SU-DHL-6 (cell line): ENCODE measurements around the gene PLXNC1.
A peak's percentile ranks its signal among the peaks of the same experiment; 100 is the strongest.

Source experiments
- H2AFZ ChIP-seq: fragments of 200-600 bp; sonication (generic); 2 replicates; pipeline ENCODE4 v1.6.1; 2014; ENCODE audit warnings: low read depth, mild to moderate bottlenecking, moderate library complexity, mixed read lengths, antibody characterized with exemption, low read length; ENCODE audit not compliant: severe bottlenecking
- H3F3A ChIP-seq: fragments of 200-600 bp; shearing (Covaris generic); 2 replicates; pipeline ENCODE4 v1.6.0; 2016; ENCODE audit warnings: antibody characterized with exemption, mild to moderate bottlenecking; ENCODE audit not compliant: insufficient read depth
- H3K27ac ChIP-seq: fragments of 200-600 bp; sonication (generic); 2 replicates; pipeline ENCODE4 v1.5.1; 2016; ENCODE audit warnings: low read depth, mild to moderate bottlenecking, low read length, moderate library complexity, mixed read lengths
- H3K27me3 ChIP-seq: fragments of 200-600 bp; sonication (generic), shearing (Covaris generic); 2 replicates; pipeline ENCODE4 v1.6.0; 2014; ENCODE audit warnings: mild to moderate bottlenecking, low read length
- H3K36me3 ChIP-seq: fragments of 200-600 bp; sonication (generic); 2 replicates; pipeline ENCODE4 v1.6.1; 2014; ENCODE audit warnings: mild to moderate bottlenecking, low read length, mixed read lengths
- H3K4me2 ChIP-seq: fragments of 300-600, 200-600 bp; shearing (Covaris generic), sonication (generic); 2 replicates; pipeline ENCODE4 v1.6.0; 2014; ENCODE audit warnings: low read length, low read depth, mild to moderate bottlenecking; ENCODE audit not compliant: poor library complexity, severe bottlenecking
- H3K4me3 ChIP-seq: fragments of 200-600 bp; sonication (generic); 2 replicates; pipeline ENCODE4 v1.5.1; 2014; ENCODE audit warnings: antibody characterized with exemption, low read length, mild to moderate bottlenecking, mixed read lengths; ENCODE audit not compliant: insufficient read depth, poor library complexity, severe bottlenecking
- H3K79me2 ChIP-seq: fragments of 200-600 bp; sonication (generic); 2 replicates; pipeline ENCODE4 v1.6.1; 2014; ENCODE audit warnings: mild to moderate bottlenecking, low read length, moderate library complexity; ENCODE audit not compliant: insufficient read depth
- H3K9ac ChIP-seq: fragments of 200-600 bp; sonication (generic); 2 replicates; pipeline ENCODE4 v1.7.0; 2014; ENCODE audit warnings: mild to moderate bottlenecking, low read length
- H3K9me2 ChIP-seq: fragments of 200-600 bp; sonication (generic); replicated peaks from 2 replicates; pipeline ENCODE4 v1.6.1; 2014; ENCODE audit warnings: low read length; ENCODE audit not compliant: insufficient read depth
- H3K9me3 ChIP-seq: fragments of 200-600 bp; sonication (generic); 2 replicates; pipeline ENCODE4 v1.6.1; 2014; ENCODE audit warnings: low read length, mixed read lengths; ENCODE audit not compliant: insufficient read depth
- H4K20me1 ChIP-seq: fragments of 200-600 bp; sonication (generic); 2 replicates; pipeline ENCODE4 v1.6.1; 2014; ENCODE audit warnings: low read depth, mild to moderate bottlenecking, antibody characterized with exemption, low read length, moderate library complexity, mixed read lengths
- EZH2phosphoT487 ChIP-seq: fragments of 200-600 bp; sonication (generic), shearing (Covaris generic); conservative IDR thresholded peaks from 2 replicates; pipeline ENCODE4 v1.6.1; 2018; ENCODE audit warnings: mild to moderate bottlenecking, antibody characterized with exemption, low read length, moderate library complexity, mixed read lengths
- TF ChIP-seq, protein P1 (sequence below): fragments of 200-600 bp; sonication (generic); IDR thresholded peaks from one replicate; pipeline ENCODE4 v1.5.1; 2017; ENCODE audit warnings: antibody characterized with exemption, mild to moderate bottlenecking, low read length, moderate library complexity; ENCODE audit not compliant: insufficient read depth, poor library complexity, severe bottlenecking

Gene PLXNC1

DNA sequence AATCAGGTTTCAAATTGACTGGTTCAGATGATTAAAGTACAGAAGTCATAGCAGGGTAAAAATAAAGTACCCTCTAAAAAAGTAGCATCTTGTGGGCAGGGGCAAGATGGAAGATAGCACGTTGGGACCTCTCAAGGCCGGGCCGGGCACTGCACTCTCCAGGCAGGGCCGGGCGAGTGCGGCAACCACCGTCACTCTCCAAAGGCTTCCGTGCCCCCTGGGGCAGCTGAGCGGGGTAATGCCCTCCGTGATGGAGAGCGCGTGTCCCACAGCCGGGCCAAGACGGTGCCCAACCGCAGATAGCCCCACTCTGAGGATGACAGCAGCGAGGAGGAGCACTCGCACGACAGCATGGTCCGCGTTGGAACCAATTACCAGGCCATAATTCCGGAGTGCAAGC is 8.6 kb upstream of the PLXNC1 start:
- no peak overlapping the region for H3K4me3 ChIP-seq
- no peaks in the 10 kb centered on the region for H3K9me2 ChIP-seq
- H3K79me2 ChIP-seq = no peaks in the 10 kb centered on the region
- no peaks in the 10 kb centered on the region for H3K36me3 ChIP-seq
- TF ChIP-seq, protein P1, sequence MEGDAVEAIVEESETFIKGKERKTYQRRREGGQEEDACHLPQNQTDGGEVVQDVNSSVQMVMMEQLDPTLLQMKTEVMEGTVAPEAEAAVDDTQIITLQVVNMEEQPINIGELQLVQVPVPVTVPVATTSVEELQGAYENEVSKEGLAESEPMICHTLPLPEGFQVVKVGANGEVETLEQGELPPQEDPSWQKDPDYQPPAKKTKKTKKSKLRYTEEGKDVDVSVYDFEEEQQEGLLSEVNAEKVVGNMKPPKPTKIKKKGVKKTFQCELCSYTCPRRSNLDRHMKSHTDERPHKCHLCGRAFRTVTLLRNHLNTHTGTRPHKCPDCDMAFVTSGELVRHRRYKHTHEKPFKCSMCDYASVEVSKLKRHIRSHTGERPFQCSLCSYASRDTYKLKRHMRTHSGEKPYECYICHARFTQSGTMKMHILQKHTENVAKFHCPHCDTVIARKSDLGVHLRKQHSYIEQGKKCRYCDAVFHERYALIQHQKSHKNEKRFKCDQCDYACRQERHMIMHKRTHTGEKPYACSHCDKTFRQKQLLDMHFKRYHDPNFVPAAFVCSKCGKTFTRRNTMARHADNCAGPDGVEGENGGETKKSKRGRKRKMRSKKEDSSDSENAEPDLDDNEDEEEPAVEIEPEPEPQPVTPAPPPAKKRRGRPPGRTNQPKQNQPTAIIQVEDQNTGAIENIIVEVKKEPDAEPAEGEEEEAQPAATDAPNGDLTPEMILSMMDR = no peak
- TF ChIP-seq EZH2phosphoT487 = no peak
- H3K9ac ChIP-seq = no peak overlapping the region
- no peak overlapping the region for H3K27ac ChIP-seq
- H2AFZ ChIP-seq = no peak overlapping the region
- no peak overlapping the region for H3K4me2 ChIP-seq
- H3F3A ChIP-seq = no peaks in the 10 kb centered on the region
- H3K27me3 ChIP-seq = no peaks in the 10 kb centered on the region
- no peaks in the 10 kb centered on the region for H4K20me1 ChIP-seq
- no peaks in the 10 kb centered on the region for H3K9me3 ChIP-seq

DNA sequence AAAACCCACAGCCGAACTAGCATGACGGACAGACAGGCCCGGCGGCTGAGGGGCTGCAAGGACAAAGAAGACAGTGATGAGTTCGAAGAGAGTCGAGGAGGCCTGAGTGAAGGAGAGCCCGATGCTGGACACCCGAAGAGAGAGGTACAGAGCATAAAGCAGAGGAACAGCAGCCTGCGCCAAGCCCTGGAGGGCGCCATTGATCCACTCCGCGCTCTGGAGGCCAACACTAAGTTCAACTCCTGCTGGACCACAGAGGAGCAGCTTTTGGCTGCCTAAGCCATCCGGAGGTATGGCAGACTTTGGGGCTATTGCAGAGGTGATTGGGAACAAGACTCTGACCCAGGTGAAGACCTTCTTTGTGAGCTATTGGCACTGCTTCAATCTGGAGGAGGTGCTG is 7.8 kb upstream of the PLXNC1 start:
- no peaks in the 10 kb centered on the region for H3K9me2 ChIP-seq
- H4K20me1 ChIP-seq = no peaks in the 10 kb centered on the region
- H3K4me2 ChIP-seq = no peak overlapping the region
- no peak overlapping the region for H3K4me3 ChIP-seq
- H3K9me3 ChIP-seq = no peaks in the 10 kb centered on the region
- H2AFZ ChIP-seq = no peak overlapping the region
- TF ChIP-seq EZH2phosphoT487 = no peak
- TF ChIP-seq, protein P1 = peak; percentile 24
- H3F3A ChIP-seq = no peaks in the 10 kb centered on the region
- H3K79me2 ChIP-seq = no peaks in the 10 kb centered on the region
- H3K27me3 ChIP-seq = no peaks in the 10 kb centered on the region
- H3K27ac ChIP-seq = no peak overlapping the region
- H3K9ac ChIP-seq = no peak overlapping the region
- no peaks in the 10 kb centered on the region for H3K36me3 ChIP-seq

DNA sequence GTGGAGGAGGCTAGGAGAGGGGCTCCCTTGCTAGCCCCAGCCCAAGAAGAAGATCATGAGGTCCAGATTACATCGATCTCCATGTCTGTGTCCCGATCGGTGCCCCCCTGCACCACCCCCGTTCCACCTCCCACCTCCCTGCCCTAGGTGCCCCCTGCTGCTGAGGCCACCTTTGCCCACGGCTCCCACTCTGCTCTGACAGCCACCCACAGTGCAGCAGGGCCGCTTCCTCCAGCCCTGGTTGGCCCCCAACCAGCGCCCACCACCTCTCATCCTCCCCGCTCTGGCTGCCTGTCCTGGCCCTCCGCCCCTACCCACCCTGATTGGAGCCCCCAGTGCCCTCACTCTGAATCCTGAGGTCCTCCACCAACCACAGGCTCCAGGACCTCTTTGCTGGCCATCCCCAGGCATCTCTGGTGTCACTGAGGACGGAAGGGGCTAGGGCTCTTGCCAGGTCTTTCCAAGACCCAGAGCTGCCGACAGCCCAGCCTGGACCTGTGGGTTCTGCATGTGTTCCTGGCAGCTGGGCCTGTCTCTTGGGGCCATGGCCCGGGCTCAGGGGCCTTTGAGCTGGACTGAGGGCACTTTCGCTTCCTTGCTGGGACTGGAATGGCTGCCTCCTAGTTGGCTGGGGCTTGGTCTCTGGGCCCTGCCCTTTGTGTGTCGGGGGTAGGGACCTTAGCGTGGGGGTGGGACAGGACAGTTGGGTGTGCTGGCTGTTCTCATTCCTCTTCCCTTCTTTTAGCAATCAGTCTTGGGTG is 7.2 kb upstream of the PLXNC1 start:
- no peaks in the 10 kb centered on the region for H3K79me2 ChIP-seq
- no peaks in the 10 kb centered on the region for H4K20me1 ChIP-seq
- H3K27ac ChIP-seq = no peak overlapping the region
- no peaks in the 10 kb centered on the region for H3K9me2 ChIP-seq
- no peaks in the 10 kb centered on the region for H3K27me3 ChIP-seq
- H3K4me2 ChIP-seq = no peak overlapping the region
- TF ChIP-seq, protein P1 = no peak
- TF ChIP-seq EZH2phosphoT487 = no peak
- no peaks in the 10 kb centered on the region for H3F3A ChIP-seq
- H2AFZ ChIP-seq = no peak overlapping the region
- H3K9me3 ChIP-seq = no peaks in the 10 kb centered on the region
- no peaks in the 10 kb centered on the region for H3K36me3 ChIP-seq
- H3K9ac ChIP-seq = no peak overlapping the region
- H3K4me3 ChIP-seq = no peak overlapping the region
